Stomach (tissue), 9 donors: ENCODE results near the gene CNR1. TPM values are rescaled to one million over a fixed set of nuclear protein-coding genes. Genes with fewer than 3 reads are reported as not detected.

ENCODE experiments used
- DNase-seq, 2 donors: peaks; one replicate each; pipeline versions ENCODE4 v3.0.0 to v3.0.0-alpha.2; 2013 to 2019
- H3K27ac ChIP-seq, 5 donors: fragments of 200-600 bp in 4 of 5; sonication (generic) in 4 of 5; one replicate each; pipeline ENCODE4 v1.5.1; 2013 to 2019; ENCODE audit warnings: mild to moderate bottlenecking in 1 of 5, moderate library complexity in 1 of 5
- H3K27me3 ChIP-seq, 3 donors: fragments of 200-600 bp; sonication (generic); one replicate each; pipeline ENCODE4 v1.5.1; 2017 to 2019; ENCODE audit warnings: mixed run types in 1 of 3
- H3K36me3 ChIP-seq, 4 donors: fragments of 200-600 bp; sonication (generic); 1 replicate in 3 of 4; 2 replicates in 1 of 4; pipeline ENCODE4 v1.5.1; 2016 to 2019
- H3K4me1 ChIP-seq, 4 donors: fragments of 200-600 bp; sonication (generic); one replicate each; pipeline ENCODE4 v1.5.1; 2016 to 2019
- H3K4me3 ChIP-seq, 4 donors: fragments of 200-600 bp; sonication (generic) in 3 of 4; one replicate each; pipeline ENCODE4 v1.5.1; 2016 to 2019; ENCODE audit warnings: mild to moderate bottlenecking in 1 of 4
- H3K9me3 ChIP-seq, 4 donors: fragments of 200-600 bp; sonication (generic); one replicate each; pipeline ENCODE4 v1.5.1; 2016 to 2019
- EP300 ChIP-seq: sonication (generic); formaldehyde crosslinking; IDR thresholded peaks from one replicate; pipeline ENCODE4 v1.6.1; 2017; ENCODE audit warnings: antibody characterized with exemption
- POLR2A ChIP-seq, 4 donors: fragments of 450-650 bp; IDR thresholded peaks; one replicate each; pipeline ENCODE4 v1.6.1; 2016; ENCODE audit warnings: antibody characterized with exemption in 4 of 4, control low read depth in 2 of 4, mild to moderate bottlenecking in 1 of 4, moderate library complexity in 1 of 4
- POLR2AphosphoS5 ChIP-seq, 3 donors: sonication (generic); formaldehyde crosslinking; IDR thresholded peaks; one replicate each; pipeline ENCODE4 v1.6.1; 2016; ENCODE audit warnings: antibody characterized with exemption in 3 of 3
- WGBS, 5 donors: extraction: QIAGEN DNeasy Blood & Tissue Kit in 3 of 5; methylation state at CpG; one replicate each; pipeline versions ENCODE4 v1.1.5 to v1.1.7; 2013 to 2018; 5-methylcytosine and 5-hydroxymethylcytosine counted together
- intact Hi-C: fragments of 100-400 bp; cut with DNase I; formaldehyde crosslinking; loops from one replicate; pipeline ENCODE4 v1.15.1; 2023; ENCODE audit warnings: low total_unique reads
- polyA plus RNA-seq, 3 donors: library from polyadenylated mRNA; stranded (reverse); fragments of 200-250 nt; gene quantifications; one replicate each; pipeline ENCODE4 v1.2.3, GENCODE V29; 2013
- total RNA-seq, 5 donors: library from RNA; depleted of rRNA; stranded (reverse); fragments of >200 nt; gene quantifications; one replicate each; pipeline versions ENCODE4 v1.1.0 to v1.2.3, GENCODE V29; 2014 to 2016
- TF ChIP-seq, protein P1 (sequence below), 7 experiments: fragments of 450-650 bp in 4 of 7; fragments of 200-600 bp in 3 of 7; sonication (generic) in 3 of 7; IDR thresholded peaks; one replicate each; pipeline ENCODE4 v1.5.1; 2016 to 2019; ENCODE audit warnings: antibody characterized with exemption in 7 of 7, control low read depth in 2 of 7, mild to moderate bottlenecking in 1 of 7
- donor health status: healthy with polysubstance abuse.
- donor health status: Bipolar disorder and iron deficiency.
- donor health status: healthy.

The CNR1 gene
- total and polyA plus RNA-seq, 8 donors: 0.31 to 15.2 (median 4.2) TPM

DNA sequence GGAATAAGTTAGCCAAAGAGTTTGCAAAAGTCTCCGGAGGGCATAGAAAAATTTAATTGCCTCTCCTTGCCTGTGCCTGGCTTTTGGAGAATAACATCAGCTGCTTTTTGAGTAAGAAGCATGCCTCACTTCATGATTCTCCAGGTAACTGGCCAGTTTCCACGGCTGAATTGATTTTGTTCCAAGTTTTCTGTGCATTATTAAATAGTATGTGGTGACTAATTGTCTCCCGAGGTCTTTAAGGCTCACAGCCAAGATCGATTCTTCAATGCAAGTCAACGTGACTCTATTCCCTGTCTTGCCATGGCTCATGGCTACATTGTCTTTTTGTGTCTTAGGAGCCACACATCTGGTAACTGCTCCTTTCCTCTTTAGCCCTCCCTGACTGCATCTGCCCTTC, 54.2 kb downstream of the CNR1 start:
- Histone ChIP-seq H3K27ac (no peak overlapping the region), H3K4me3 (no peak overlapping the region), H3K4me1 (no peaks in the 10 kb centered on the region), H3K27me3 (peaks cover 0 to 5% (median 0%) of the 10 kb centered on the region in 3 donors), H3K36me3 (no peaks in the 10 kb centered on the region), H3K9me3 (peaks cover 0 to 6% (median 0%) of the 10 kb centered on the region in 4 donors)
- intact Hi-C loops: no loop called here
- WGBS, 5 donors: 60 to 73% (median 70%) methylated on average over 5 of the region's 5 CpGs
- DNase-seq: no peak
- TF ChIP-seq, protein P1, sequence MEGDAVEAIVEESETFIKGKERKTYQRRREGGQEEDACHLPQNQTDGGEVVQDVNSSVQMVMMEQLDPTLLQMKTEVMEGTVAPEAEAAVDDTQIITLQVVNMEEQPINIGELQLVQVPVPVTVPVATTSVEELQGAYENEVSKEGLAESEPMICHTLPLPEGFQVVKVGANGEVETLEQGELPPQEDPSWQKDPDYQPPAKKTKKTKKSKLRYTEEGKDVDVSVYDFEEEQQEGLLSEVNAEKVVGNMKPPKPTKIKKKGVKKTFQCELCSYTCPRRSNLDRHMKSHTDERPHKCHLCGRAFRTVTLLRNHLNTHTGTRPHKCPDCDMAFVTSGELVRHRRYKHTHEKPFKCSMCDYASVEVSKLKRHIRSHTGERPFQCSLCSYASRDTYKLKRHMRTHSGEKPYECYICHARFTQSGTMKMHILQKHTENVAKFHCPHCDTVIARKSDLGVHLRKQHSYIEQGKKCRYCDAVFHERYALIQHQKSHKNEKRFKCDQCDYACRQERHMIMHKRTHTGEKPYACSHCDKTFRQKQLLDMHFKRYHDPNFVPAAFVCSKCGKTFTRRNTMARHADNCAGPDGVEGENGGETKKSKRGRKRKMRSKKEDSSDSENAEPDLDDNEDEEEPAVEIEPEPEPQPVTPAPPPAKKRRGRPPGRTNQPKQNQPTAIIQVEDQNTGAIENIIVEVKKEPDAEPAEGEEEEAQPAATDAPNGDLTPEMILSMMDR (IDR thresholded peaks at IDR 0.05): no peak
- TF ChIP-seq POLR2A (IDR thresholded peaks at IDR 0.05) (no peak), POLR2AphosphoS5 (IDR thresholded peaks at IDR 0.05) (no peak), EP300 (no peak)

DNA sequence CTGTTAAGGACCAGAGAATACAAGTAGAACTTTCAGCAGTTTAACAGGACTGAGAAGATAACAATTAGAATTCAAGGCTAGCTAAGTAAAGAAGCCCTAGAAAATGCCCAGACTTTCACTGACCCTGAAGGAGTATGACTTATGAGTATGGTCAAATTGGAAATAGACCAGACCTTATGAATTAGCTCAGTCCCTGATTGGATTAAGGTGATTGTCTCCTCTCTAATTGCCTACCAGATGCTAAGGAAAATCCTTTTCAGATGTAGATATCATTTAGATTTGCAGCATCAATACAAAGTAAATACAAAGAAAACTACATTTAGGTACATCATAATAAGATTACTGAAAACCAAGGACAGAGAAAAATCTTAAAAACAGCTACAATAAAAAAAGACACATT, 58.9 kb downstream of the CNR1 start:
- Histone ChIP-seq H3K27ac (no peak overlapping the region), H3K9me3 (no peaks in the 10 kb centered on the region), H3K27me3 (no peaks in the 10 kb centered on the region), H3K36me3 (no peaks in the 10 kb centered on the region), H3K4me1 (no peaks in the 10 kb centered on the region), H3K4me3 (no peak overlapping the region)
- no peak for DNase-seq
- intact Hi-C loops: no loop called here
- TF ChIP-seq POLR2AphosphoS5 (IDR thresholded peaks at IDR 0.05) (no peak), POLR2A (IDR thresholded peaks at IDR 0.05) (no peak), EP300 (no peak)
- TF ChIP-seq, protein P1 (IDR thresholded peaks at IDR 0.05): no peak

DNA sequence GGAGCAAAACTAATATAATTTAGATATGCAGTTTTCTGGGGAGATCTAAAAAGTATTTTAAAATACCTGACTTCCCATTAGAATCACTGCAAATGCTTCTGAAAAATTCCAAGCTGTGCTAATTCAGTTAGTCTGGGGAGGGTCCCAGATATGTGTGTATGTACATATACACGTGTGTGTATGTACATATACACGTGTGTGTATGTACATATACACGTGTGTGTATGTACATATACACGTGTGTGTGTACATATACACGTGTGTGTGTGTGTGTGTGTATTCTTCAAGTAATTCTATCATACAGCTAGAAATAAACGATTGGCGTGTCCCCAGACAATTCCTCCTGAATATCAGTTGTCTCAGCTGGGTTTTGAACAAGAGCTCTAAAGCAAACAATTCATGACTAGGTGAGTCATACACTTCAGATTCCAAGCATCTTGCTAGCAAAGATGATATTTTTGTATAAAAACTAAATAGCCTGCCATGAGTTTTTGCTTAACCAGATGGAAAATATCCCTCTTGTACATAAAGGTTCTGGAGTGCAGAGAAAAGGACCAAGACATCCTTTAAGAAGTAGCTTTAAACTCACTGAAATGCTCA, 60.3 kb downstream of the CNR1 start:
- WGBS, 5 donors: 67 to 81% (median 76%) methylated on average over 7 of the region's 7 CpGs
- intact Hi-C loops: no loop called here

More for the DNA sequence above, 60.3 kb downstream of the CNR1 start:
- DNase-seq: no peak
- no peak for TF ChIP-seq POLR2A (IDR thresholded peaks at IDR 0.05)
- TF ChIP-seq POLR2AphosphoS5 (IDR thresholded peaks at IDR 0.05): no peak
- TF ChIP-seq EP300: no peak
- Histone ChIP-seq H3K27me3 (no peaks in the 10 kb centered on the region), H3K4me3 (no peak overlapping the region), H3K9me3 (no peaks in the 10 kb centered on the region), H3K4me1 (no peaks in the 10 kb centered on the region), H3K36me3 (no peaks in the 10 kb centered on the region), H3K27ac (no peak overlapping the region)

Other genes starting within 250 kb of the CNR1 start
- gene SPACA1, start 118.5 kb downstream of the CNR1 start, total RNA-seq: not detected
- gene SPACA1, start 118.5 kb downstream of the CNR1 start, polyA plus RNA-seq: not detected